ENCODE data around the gene ZC3H13.

Gene ZC3H13

GRCh38 chr13:46052319-46053161 is at the start of gene ZC3H13:
TSS of gene ZC3H13 (minus strand) at chr13:46052746. CDS start at chr13:46045507, 7,239 bp downstream.
- DNase-seq (ENCODE audit: low read depth), result peak; percentile 71

GRCh38 chr13:46102255-46102605 is 49.7 kb upstream of the ZC3H13 start:
- DNase-seq (ENCODE audit: low read depth), result no peak

GRCh38 chr13:46101484-46102254 is 49.1 kb upstream of the ZC3H13 start:
- DNase-seq (ENCODE audit: low read depth), result no peak

DNA sequence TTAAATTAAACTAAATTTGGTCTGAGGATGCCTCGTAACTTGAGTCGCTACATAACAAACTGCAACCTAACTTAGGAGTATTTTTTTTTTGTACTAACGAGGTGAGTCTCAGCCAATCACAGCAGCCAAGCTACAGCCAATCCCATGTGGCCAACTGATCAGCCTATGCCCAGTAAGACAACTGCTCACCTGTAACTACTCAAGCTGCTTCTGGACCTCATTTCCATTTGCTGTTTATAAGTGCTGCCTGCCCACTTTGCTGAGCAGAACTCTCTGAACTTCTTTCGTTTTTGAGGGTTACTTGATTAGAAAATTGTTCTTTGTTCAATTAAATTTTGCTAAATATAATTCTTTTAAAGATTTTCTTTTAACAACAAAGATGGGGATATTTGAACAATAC is 48.5 kb upstream of the ZC3H13 start:
- DNase-seq (ENCODE audit: low read depth), result no peak

DNA sequence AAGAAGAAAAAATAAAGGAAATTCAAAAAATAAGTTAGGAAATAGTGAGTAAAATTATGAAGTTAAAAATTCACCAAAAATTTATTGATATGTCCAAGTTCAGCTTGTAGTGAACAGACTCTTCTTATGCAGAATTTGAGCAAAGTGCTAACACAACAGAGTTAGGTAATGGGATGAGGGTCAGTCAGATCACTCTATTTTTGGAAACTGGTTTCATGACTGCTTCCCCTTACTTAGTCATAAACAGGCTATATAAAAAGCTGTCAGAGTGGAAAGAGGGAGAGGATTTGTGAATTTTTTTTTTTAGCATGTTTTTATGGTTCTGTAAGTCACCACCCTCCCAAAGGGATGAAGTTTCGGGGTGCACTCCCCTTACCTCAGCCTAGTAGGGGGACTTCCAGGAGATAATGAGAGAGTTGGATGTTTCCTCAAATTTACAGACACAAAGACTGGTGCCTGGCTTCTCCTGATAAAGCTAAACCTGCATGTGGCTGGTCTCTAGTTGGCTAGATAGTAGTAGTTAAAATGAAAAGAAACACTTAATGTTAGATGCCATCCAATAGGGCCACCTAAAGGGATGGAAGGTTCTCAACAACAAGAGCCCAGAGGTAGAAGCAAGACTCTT is 47.8 kb upstream of the ZC3H13 start:
- no peak for DNase-seq (ENCODE audit: low read depth)

DNA sequence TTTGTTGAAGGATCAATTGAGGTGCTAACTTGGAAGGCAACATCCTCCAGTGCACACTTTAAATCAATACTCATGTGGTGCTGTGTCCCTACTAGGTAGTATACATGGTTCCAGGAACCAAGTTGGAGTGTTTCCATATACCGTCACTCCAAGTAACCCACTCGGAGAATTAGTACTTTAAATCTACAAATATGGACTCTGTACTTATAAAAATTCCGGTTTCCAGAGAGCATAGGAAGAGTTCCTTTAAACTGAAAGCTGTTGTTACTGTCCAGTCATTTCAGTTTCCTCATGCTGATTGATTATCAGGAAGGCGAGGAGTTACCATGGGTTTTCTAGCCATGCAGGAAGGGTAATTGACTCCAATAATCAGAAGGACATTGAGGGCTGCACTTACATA is 45.1 kb upstream of the ZC3H13 start:
- no peak for DNase-seq (ENCODE audit: low read depth)

DNA sequence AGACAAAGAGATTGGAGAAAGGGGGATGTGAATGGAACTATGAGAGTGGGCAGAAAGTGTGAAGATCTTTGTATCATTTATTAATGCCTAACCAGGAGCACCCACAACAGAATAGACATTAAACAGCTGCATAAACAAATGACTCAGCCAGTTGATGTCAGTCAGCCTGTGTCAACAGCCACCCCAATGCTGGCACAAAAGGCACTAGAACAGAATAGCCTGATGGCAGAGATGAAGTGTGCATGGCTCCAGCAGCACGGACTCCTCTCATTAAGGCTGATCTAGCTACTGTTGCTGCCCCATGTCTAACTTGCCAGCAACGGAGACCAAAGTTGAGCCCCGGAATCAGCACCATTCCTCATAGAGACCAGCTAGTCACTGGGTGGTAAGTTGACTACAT is 44.5 kb upstream of the ZC3H13 start:
- no peak for DNase-seq (ENCODE audit: low read depth)

- DNase-seq (ENCODE audit: low read depth), result no peak
These were observed 41.9 kb upstream of the ZC3H13 start for GRCh38 chr13:46094478-46094877.

DNA sequence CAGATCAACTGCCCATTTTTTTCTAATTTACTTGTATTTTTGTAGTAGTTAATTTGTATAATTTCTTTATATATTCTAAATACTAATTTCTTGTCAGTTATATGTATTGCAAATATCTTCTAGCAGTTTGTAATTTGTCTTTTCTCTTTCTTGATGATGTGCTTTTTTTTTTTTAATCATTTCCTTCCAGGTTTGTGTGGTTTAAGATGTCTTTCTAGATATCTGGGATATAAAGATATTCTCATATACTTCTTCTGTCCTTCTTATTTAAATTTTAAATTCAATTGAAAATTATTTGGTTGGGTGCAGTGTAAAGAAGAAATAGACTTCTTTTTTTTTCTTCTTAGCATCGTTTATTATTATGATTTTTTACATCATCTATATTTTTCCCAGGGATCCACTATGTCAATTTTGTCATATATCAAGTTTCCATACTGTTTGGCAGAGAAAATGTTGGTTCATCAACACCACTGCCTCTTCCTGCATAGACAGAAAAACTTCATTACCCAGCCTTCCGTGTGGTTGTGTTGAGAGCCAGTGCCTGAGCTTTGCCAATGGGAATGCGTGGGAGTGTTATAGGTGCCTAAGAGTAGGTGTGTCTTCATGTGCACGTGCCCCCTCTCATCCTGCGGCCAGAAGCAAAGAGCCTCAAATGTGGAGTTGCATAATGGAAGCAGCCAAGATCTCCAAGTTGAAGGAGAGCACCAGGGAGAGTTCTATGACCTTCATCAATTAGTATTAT is 36.4 kb upstream of the ZC3H13 start:
- no peak for DNase-seq (ENCODE audit: low read depth)

DNA sequence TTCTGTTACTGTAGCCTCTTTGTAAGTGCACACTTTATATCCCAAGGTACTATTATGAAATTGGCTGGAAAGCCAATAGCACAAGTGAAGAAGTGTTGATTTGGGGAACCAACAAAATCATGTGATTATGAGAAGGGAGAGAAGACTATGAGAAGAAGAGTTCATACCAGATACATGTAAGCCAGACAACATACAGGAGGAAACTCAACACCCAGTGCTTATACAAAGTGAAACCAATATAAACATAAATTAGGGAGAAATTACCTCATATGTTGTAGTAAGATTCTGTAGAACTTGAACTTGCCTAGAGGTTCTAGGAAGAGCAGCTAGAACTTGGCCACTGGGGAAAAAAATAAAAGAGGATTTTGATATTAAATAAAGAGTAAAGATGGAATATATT is 34.9 kb upstream of the ZC3H13 start:
- no peak for DNase-seq (ENCODE audit: low read depth)

GRCh38 chr13:46086985-46087384 is 34.4 kb upstream of the ZC3H13 start:
- DNase-seq (ENCODE audit: low read depth), result no peak

- no peak for DNase-seq (ENCODE audit: low read depth)
These were observed 33.9 kb upstream of the ZC3H13 start for GRCh38 chr13:46086421-46086922.

DNA sequence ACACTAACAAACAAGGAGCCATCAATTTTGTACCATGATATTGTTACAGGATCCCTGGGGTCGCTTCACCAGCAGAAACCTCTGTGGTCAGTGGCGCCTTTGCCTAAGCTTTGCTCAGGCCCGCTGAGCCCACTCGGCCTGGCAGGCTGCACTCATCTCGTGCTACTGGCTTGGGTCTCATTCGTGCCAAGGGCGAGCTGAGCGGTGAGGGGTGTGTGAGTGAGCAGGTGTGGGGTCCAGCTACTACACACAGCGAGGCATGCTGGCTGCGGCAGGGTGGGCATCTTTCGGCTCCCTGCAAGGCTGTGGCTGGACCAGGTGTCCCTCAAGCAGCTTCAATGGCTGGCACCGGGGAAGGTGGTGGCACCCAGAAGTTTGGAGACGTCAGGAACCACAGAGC is 33.2 kb upstream of the ZC3H13 start:
- DNase-seq (ENCODE audit: low read depth), result no peak

DNA sequence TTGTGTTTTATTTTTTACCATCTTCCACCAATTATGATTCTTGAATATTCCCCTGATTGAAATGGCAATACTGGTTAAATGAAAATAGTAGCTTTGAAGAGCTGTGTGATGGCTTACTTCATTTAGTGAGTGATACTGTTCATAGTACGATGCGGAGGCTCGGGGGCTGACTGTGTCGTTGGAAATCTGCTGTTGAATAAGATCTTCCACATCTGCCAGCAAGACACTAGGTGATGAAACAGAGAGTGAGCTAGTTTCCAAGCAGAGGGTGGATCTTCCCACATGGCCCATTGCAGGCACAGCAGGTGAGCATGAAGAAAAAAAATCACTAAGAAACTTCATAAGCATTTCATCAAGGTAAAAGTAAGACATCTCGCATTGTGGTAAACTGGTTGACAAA is 29.8 kb upstream of the ZC3H13 start:
- no peak for DNase-seq (ENCODE audit: low read depth)

DNA sequence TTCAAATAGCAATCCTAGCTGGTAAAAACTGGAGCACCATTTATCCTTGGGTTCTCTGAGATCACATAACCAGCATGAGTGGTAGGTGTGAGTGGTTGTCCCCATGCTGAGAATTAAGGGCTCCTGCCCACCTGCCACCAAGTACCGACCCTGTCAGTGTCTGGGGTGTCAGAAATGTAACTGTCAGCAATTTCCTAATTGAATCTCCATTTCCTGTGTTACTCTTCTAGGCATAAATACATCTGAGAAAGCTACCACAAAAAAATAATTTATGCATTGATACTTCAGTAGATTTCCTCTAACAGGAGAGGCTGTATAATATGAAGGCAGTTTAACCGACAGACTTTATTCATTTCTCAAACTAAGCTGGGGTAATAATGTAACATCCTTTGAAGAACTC is 27.2 kb upstream of the ZC3H13 start:
- no peak for DNase-seq (ENCODE audit: low read depth)

DNA sequence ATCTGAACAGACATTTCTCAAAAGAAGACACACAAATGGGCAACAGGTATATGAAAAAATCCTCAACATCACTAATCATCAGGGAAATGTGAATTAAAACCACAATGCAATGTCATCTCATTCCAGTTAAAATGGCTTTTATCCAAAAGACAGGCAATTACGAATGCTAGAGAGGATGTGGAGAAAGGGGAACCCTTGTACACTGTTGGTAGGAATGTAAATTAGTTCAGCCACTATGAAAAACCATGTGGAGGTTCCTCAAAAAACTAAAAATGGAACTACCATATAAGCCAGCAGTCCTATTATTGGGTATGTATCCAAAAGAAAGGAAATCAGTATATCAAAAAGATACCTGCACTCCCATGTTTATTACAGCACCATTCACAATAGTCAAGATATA is 24.7 kb upstream of the ZC3H13 start:
- DNase-seq (ENCODE audit: low read depth), result no peak

GRCh38 chr13:46076827-46077226 is 24.3 kb upstream of the ZC3H13 start:
- no peak for DNase-seq (ENCODE audit: low read depth)

GRCh38 chr13:46075811-46076210 is 23.3 kb upstream of the ZC3H13 start:
- DNase-seq (ENCODE audit: low read depth), result no peak

DNA sequence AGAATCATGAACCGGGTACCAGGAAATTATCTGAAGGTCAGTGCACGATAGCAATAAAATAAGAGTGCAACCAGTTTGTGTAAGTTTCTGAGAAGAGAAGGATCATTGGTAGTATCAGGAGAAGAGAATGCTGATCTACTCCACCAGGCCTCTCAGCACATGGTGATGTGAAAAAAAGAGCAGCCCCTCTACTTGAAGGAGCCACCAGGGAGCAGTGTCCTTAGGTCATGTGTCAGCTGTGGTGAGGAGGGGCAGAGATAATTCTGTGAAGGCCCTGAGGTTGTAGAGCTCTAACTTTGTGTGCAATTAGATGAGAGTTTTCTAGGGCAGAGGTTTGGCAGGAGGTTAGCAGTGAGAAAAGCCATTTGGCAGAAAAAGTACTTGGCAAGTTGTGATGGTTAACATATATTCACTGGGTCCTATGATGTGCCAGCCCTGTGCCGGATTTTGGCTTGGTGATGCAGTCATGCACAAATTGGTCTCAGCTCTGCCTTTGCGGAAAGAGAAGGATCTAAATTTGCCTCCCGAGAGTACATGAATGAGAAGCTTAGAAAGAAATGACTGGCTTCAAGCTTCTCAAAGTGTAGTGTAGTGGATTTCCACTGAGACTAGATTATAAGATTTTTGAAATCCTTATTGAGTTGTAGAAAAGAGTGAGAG is 19.2 kb upstream of the ZC3H13 start:
- no peak for DNase-seq (ENCODE audit: low read depth)

DNA sequence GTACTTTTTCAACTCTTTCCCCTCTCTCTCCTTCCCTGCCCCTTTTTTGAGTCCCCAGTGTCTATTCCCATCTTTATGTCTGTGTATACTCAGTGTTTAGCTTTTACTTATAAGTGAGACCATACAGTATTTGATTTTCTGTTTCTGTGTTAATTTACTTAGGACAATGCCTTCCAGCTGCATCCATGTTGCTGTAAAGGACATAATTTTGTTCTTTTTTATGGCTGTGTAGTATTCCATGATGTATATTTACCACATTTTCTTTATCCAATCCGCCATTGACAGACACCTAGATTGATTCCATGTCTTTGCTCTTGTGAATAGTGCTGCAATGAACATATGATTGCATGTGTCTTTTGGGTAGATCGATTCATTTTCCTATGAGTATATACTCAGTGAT is 10.7 kb upstream of the ZC3H13 start:
- no peak for DNase-seq (ENCODE audit: low read depth)

DNA sequence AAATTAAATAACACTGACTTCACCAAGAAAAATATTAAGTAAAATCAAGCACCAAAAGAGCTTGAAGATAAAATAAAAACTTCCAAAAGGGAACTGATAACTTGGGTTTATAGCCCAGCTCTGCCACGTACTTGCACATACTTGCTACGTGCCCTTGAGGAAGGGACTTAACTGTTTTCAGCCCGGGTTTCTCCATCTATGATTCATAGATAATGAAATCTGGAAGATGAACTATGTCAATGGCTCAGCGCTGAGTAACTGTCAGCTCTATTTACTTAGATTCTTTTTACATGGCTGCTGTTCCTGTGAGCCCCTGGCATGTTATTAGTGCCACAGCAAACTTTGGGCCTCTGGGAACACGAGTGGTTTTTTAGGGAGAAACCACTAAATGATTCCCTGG is 9.6 kb upstream of the ZC3H13 start:
- DNase-seq (ENCODE audit: low read depth), result no peak

DNA sequence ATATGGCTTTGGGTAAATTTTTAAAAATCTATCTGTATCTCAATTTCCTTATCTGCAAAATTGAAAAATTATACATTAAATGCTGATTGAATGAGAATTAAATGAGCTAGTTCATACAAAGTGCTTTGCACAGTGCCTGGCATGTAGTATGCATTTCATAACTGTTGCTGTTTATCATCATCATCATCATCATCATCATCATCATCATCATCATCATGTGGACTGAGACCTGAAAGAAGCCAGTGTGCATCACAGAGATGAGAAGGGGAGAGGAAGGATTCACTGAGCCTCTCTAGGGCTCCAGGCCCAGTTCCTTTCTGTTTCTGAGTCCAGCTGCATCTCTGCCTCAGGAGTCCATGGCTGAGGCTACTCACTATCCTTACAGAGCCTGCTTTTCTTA is 6.9 kb upstream of the ZC3H13 start:
- no peak for DNase-seq (ENCODE audit: low read depth)

All from HS-27A (cell line).